NCI-H524 (cell line): Measurements from ENCODE around the gene F3.
"Not testable (repeated sequence)": the region's sequence is repeated elsewhere in the genome, so short reads cannot be mapped to it uniquely, and the experiment has no call there.

Experiments
- DNase-seq, 2 experiments: peaks; one replicate each; lab custom pipeline; 2025; lab: John Stamatoyannopoulos, UW

F3 gene

DNA sequence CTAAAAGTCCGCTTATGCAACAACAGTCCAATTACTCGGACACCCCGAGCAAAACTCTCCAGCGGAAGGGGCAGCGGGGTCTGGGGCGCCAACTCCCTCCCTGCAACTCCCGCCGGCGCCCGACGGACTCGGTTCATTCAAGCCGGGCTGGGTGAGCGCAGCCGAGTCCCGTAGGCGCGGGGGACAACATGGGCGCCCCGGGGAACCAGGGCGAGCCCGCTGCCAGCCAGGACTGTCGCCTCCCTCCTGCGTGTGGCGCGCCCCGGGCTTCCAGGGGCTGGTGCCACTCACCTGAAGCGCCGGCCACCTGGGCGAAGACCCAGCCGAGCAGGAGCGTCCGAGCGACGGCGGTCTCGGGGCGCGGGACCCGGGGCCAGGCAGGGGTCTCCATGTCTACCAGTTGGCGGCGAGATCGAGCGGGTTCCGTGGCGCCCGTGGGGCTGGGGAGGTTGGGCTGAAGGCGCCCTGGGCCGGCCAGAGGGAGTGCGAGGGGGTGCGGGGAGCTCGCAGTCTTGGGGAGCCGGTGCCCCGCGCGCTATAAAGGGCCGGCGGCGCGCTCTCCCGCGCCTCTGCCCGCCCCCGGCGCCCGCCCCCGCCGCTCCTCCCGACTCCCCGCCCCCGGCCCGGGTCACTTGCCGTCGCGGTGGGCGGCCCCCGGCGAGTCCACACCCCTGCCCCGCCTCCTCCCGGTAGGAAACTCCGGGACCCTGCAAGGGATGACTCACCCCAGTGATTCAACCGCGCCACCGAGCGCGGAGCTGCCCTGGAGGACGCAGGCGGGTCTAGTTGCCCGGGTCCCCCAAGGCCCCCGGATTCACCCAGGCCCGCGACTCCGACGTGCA lies at the start of gene F3:
TSS of gene F3 (minus strand) at position 514 of the 842 bp plus-strand sequence. CDS start at position 391, 123 bp downstream.
- peak; percentile 15 to 66 for DNase-seq

DNA sequence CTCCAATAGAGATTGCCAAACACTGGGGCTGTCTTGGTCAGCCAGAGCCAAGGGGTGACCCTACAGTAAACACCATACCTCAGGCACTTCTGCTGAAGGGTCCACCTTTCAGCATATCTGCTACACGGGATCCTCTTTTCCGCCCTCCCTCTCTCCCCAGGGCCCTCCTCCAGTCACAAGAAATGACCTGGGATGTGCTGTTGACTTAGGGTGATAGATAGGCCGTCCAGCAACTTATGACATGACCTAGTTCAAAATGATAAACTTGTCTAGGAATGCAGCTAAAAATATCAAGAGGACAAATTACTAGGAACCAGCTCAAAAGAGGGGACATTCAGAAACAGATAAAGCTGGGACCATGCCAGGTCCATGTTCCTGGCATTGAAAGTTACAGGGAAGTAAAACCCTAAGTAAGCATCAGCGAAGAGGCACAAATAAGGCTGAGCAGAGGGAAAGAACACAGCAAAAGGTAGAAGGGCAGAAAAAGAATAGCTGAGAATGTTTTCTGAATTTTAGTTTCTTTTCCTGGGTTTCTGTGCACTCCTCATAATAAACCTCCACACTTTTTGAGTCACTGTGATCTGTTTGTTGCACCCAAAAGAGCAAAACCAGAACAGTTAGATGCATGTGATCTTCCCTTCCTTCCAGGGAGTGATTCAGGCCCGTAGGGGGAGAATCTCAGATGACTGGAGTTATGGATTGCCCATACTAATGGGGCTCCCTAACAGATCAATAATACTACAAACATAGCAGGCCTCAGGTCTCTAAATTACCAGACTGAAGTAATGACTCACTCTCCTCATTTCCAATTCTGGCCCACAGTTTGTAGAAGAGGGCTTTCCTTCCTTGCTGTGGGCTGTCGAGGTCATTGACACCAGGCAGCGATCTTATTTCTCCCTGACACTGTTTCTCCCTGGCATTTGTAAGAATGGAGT lies 48.9 kb upstream of the F3 start:
- no peak for DNase-seq

DNA sequence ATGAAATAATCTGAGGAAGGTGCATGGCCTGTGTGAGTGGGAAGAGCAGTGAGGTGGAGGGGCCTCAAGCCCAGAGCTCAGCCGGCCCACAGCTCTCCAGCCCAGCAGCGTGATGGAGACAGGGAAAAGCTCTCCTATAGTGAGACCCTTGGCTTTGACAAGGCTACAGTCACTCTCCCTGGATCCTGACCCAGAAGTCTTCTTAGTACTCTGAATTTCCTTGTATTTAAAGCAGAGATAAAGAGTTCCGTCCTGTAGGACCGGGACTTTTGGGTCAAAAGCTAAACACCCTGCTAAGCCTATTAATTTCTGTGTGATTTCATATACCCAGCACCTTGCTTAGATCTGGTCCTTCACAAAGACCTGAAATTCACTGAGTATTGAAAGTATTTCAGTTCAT lies 48.2 kb upstream of the F3 start:
- no peak for DNase-seq

DNA sequence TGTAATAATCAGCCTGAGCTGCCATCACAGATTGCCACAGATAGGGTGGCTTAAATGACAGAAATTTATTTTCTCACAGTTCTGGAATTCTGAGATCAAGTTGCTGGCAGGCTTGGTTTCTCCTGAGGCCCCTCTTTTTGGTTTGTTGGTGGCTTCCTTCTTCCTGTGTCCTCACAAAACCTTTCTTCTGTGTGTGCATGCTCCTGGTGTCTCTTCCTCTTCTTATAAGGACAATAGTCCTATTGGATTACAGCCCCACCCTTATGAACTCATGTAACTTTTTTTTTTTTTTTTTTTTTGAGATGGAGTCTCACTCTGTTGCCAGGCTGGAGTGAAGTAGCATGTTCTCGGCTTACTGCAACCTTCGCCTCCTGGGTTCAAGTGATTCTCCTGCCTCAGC lies 41.0 kb upstream of the F3 start:
- no peak for DNase-seq

DNA sequence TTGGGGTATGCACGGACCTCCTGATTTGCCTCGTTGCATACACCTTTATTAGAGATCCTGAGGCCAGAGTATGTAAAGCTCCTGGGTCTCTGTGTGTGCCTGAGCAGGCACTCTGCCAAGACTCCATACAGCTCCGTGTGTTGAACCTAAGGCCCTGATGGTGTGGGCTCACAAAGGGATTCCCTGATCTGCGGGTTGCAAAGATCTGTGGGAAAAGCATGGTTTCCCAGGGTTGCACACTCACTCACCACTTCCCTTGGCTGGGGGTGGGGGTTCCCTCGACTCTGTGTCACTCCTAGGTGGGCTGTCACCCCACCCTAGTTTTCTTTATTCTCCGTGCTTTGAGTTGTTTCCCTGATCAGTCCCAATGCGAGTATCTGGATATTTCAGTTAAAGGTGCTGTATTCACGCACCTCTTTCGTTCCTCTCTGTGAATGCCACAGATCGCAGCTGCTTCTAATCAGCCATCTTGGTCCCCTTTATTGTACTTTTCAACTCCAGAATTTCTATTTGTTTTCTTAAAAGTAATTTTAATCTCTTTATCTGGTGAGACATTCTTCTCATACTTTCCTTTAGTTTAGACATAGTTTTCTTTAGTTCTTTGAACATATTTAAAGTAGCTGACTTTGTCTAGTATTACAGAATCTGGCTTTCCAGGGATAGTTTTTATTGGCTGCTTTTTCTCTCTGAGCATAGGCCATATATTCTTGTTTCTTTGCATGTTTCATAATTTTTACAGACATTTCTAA lies 39.0 kb upstream of the F3 start:
- DNase-seq: no peak

DNA sequence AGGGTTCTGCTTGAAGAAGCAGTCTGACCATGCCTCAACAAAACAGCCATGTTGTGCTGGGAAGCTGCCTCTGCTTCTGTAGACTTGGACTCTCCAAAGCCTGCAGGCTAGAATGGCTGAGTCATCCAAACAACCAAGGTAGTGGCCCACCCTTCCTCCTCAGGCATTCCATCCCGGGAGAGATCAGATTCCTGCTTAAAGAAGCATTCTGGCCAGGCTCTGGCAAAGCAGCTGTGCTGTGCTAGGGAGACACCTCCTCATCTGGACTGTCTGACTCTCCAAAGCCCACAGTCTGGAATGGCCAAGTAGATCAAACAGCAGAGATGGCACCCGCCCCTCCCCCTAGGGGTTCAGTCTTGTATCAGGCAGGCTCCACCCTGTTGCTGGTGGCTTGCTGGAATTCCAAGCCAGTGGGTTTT lies 38.3 kb upstream of the F3 start:
- no peak for DNase-seq

DNA sequence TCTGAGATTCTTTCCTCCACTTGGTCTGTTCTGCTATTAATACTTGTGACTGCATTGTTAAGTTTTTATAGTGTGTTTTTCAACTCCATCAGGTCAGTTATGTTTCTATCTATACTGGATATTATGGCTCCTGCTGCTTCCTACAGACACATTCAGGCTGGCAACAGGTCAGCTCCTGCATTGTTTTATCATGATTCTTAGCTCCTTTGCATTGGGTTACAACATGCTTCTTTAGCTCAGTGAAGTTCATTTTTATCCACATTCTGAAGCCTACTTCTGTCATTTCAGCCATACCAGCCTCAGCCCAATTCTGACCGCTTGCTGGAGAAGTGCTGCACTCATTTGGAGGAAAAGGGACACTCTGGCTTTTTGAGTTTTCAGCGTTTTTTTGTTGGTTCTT lies 37.3 kb upstream of the F3 start:
- no peak for DNase-seq

DNA sequence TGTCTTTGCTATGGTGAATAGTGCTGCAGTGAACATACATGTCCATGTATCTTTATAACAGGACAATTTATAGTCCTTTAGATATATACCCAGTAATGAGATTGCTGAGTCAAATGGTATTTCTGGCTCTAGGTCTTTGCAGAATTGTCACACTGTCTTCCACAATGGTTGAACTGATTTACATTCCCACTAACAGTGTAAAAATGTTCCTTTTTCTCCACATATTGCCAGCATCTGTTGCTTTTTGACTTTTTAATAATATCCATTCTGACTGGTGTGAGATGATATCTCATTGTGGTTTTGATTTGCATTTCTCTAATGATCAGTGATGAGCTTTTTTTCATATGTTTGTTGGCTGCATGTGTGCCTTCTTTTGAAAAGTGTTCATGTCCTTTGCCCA lies 32.4 kb upstream of the F3 start:
- DNase-seq: not testable (repeated sequence)

DNA sequence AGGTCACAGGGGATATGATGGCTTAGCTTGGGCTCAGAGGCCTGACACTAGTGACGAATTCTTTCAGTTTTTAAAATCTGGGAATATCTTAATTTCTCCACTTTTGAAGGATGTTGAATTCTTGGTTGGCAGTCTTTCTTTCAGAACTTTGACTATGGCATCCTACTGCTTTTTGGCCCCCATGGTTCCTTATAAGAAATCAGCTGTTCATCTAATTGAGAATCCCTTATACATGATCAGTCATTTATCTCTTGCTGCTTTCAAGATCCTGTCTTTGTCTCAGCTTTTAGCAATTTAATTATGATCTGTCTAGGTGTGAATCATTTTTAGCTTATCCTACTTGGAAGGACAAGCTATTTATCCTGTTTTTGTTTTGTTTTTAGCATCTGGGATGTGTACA lies 31.2 kb upstream of the F3 start:
- DNase-seq: no peak

DNA sequence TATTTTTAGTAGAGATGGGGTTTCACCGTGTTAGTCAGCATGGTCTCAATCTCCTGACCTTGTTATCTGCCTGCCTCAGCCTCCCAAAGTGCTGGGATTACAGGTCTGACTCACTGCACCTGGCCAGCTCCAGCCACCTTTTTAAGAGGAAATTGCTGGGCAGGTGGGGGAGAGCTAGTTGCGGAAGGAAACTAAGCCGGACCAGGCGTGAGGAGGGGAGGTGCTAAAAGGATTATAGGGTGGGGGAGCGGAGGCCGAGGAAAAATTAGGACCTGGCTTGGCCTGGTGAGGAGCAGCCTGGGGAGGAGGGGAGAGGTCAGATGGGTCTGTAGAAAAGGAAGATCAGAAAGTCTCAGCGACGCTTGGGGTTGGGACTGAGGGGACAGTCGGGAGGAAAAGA lies 29.4 kb upstream of the F3 start:
- not testable (repeated sequence) for DNase-seq

DNA sequence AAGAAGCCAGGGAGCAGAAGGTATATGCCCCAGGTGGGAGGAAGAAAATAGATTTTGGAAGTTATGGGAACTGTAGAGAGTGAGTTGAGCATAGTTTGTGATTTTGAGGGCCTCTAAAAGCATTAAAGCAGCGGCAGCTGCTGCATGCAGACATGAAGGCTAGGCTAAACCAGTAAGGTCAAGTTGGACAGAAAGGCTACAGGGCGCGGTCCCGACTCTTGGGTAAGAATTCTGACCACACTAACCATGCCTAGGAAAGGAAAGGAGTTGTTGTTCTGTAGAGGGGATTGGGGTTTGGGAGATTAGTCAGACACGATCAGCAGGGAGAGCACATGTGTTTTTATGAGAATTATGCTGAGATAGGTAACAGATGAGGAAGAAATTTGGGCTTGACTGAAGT lies 27.2 kb upstream of the F3 start:
- not testable (repeated sequence) for DNase-seq

DNA sequence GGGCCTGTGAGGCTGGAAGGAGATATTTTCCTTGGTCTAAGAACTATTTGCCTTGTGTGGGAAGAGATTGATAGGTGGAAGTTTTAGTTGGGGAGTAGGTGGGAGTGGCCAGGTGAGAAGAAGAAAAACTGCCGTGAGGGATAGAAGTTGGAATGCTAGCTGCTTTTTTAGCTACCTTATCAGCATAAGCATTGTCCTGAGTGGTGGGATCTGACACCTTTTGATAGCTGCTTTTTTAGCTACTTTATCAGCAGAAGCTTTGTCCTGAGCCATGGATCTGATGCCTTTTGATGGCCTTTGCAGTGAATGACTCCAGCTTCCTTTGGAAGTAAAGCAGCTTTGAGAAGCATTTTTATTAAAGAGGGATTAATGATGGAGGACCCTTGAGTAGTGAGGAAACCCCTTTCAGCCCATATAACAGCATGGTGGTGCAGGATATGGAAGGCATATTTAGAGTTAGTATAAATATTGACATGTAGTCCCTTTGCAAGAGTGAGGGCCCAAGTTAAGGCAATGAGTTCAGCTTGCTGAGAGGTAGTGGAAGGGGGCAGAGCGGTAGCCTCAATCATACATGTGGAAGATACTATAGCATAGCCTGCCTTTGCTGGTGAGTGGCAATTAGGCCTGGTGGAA lies 26.5 kb upstream of the F3 start:
- not testable (repeated sequence) for DNase-seq

DNA sequence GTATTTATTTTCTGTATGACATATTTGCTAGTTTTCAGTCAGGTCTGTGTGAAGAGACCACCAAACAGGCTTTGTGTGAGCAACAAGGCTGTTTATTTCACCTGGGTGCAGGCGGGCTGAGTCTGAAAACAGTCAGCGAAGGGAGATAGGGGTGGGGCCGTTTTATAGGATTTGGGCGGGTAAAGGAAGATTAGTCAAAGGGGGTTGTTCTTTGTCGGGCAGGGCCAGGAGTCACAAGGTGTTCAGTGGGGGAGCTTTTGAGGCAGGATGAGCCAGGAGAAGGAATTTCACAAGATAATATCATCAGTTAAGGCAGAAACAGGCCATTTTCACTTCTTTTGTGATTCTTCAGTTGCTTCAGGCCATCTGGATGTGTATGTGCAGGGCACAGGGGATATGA lies 24.9 kb upstream of the F3 start:
- DNase-seq: not testable (repeated sequence)

DNA sequence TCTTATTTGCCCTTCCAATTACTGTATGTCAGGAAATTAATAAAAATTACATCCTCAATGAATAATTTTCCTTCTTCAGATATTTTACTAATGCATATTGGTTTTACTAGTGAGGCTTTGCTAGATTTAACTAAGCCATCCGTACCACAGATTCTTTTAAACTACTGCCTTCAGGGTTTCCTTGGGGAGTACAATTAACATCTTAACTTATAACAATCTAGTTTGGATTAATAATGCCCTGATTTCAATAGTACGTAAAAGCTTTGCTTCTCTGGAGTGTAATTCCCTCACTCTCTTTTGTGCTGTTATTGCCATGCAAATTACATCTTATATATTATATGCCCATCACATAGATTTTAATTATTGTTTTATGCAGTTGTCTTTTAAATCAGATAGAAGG lies 24.3 kb upstream of the F3 start:
- no peak for DNase-seq

DNA sequence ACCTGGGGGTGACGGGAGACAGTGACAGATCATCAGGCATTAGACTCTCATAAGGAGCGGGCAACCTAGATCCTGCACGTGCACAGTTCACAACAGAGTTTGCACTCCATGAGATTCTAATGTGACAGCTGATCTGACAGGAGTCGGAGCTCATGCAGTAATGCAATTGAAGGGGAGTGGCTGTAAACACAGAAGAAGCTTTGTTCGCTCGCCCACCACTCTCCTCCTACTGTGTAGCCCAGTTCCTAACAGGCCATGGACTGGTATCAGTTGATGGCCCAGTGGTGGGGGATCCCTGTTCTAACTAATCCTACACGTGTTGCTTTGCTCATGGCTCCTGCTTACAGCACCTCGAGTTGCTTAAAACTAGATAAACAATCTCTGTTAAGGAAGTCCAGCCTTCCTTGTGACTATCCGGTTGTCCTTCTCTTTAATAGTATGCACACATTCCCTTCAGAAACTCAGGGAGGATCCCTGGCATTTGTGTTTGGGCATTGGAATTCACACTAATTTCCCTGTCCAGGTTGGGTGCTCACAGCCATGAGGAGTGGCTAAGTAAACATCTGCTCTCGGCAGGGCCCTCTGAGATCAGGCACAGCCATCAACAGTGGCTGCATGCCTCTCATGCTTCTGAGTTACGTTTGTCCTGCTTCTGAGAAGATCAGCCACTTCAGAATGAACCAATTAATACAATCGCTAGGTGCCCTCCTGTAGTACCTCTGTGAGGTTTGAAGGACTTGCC lies 21.1 kb upstream of the F3 start:
- DNase-seq: no peak

DNA sequence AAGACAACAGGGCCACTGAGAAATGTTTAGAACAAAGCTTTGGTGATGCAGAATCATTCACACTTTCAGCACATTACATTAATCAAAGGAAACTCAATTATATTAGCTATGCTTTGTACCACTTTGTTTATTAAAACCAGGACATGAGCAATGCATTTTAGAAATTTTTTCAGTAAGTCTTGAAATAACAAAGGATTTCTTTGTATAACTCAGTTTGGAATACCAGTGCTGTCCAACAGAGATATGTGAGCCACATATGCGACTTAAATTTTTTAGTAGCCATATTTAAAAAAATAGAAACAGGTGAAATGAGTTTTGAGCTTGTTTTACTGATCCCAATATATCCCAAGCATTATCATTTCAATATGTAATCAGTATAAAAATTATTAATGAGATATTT lies 18.8 kb upstream of the F3 start:
- no peak for DNase-seq

DNA sequence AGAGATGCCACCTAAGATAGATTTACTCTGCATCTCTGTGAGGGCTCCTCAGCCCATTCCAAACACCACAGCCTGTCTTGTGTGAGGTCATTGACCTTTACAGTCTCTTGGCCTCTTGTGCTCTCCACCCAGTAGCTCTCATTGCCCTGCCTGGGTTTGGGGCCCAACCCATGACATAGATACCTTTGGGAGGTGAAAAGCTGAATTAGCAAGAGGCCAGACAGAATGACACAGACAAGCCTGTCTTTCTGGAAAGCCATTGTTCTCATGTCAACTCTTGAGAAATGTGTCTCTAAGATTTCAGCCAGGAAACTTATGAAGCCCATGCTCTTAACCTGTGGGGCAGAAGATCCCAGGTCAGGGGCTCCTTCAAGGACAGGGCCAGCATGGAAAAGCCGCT lies 18.4 kb upstream of the F3 start:
- DNase-seq: no peak

DNA sequence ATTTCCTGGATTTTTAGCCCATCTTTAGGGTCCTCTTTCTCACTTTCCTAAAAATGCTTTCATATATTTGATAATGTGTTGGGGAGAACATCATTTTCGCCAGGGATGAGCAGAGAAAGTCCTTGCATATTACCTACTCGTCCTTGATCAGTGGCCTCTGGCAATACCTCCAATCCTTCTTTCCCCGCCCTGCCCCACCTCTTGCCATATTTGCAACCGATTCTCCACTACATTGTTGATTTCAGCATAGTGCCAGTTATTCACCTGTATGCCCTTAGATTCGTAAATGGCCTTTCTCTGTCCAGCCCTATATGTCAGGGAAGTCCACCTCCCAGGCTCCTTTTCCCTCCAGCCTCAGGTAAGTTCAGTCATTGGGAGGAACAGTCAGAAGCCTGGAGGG lies 13.5 kb upstream of the F3 start:
- no peak for DNase-seq

DNA sequence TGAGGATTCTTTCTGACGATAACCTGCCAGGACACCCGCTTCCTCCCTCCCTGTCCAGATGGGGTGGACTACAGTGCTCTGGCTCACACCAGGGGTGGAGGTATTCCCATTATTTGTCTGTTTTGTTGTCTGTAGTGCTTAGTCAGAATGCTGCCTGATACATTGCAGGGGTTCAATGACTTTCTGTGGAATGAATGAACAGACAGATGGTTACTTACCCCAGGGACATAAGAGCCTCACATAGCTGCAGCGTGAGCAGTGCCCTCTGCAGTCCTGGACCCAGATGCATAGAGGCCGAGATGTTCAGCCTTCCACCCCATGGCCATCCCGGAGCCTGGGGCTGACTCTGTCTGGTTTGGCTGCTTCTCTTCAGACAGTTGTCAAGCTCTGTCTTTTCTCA lies 13.0 kb upstream of the F3 start:
- DNase-seq: peak; percentile 2 to 45

DNA sequence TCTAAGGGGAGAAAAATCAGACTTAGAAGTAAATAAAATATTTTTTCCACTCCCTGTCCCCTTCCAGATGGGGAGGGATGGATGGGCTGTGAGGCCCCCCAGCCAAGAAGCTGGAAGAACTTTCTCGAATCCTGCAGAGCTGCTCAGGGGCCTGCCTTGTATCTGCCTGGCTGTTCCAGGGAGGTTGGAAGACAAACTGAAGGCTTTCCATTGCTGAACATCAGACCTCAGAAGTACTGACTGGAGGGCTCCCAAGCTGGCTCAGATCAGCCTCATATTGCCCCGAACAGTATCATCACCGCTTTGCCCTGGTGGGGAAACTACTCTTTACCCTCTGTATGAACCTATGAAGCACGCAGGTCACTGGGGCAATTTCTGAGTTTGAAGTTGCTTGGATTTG lies 12.4 kb upstream of the F3 start:
- no peak for DNase-seq

DNA sequence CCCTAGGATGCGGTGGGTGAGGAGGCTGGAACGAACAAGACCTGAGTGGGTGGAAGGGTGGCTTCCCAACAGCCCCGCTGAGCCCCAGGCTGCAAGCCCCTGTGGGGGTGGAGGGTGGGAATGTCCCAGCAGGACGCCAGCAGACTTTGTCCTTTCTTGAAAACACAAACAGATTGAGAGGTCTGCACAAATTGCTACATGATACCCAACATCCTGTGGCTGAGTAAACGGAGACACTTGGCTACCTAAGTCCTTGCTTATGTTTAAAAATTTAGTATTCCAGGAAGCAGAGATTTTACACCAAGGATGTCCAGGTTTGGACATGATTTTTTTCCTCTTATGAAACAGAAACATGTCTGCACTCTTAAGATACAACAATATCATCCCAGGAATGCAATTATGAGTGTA lies 11.8 kb upstream of the F3 start:
- DNase-seq: peak in 1 of 2 experiments; percentile 53
